ENCODE results near the gene RBMS1.

RBMS1 gene

DNA sequence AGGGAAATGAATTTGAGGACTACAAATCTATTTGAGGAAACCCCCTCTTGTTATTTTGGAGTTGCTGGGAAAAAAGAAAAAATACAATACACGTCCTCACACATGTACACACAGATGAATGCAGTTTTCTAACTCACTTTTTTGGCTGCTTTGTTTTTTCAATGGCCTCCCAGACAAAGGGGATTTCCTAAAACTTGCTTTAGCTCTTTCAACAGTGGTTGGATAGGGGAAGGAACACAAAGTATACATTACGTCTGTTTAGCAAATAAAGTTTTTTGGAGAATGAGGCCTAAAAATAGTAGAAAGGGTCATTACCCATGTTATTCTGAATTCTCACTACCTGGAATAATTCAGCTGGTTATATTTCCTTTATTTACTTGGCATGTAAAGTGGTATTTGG lies 168.2 kb downstream of the RBMS1 start:
- DNase-seq: no peak

DNA sequence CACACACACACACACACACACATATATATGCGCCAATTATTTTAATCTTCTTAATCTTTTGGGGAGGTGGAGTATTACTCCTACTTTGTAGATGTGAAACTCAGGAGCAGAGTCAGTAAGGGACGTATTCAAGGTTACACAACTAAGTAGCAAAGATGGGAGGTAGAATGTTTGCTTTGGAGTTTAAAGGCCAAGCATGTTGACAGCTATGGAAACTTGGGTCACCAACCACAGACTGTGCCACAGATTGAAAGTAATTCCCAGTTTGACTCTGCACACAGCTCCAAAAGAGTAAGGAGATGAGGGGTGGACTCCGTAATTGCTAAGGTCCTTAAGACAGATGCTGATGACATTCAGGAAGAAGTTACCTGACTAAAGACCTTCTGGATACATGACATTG lies 168.7 kb downstream of the RBMS1 start:
- DNase-seq: no peak

DNA sequence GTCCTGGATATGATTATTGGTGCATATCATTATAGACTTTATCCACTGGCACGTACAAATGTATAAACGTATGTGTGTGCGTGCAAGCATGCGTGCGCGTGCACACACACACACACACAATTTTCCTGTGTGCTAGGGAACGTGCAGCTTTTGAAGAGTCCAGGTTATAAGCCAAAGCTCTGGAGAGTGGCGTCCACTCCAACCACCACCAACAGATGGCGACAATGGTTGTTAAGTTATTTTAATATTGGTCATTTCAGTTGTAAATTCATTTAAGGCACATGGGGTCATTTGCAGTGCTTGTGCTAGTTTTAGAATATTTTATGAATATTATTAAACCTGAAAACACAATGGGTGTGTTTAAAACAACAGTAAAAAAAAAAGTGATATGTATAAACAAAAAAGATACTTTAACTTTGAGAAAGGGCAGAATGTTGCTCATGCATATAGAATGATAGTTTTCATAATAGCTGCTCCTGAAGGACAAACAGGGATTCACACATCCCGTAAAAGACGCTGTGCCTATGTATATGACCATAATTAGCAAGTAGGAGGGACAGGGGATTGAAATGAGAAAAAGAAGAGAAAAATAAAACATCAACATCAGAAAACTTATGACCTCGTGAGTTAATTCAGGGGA lies 169.3 kb downstream of the RBMS1 start:
- peak; percentile 41 to 54 for DNase-seq

DNA sequence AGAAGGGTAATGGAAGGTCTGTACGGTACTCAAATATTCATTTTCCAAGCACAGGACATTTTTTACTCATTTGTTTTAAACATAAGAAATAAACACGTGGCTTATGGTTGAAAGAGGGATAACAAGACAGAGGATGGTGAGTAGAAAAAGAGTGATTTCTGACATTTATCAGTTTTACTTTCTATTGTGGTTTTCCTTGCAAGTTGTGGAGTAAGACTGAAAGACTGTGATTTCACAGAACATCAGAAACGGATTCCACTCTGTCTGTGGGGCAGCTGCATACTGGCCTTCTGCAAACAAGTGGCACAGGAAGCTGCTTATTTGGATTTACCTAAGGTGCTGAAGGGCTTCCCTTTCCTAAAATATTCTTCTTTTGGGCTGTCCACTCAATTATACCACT lies 171.3 kb downstream of the RBMS1 start:
- no peak for DNase-seq

DNA sequence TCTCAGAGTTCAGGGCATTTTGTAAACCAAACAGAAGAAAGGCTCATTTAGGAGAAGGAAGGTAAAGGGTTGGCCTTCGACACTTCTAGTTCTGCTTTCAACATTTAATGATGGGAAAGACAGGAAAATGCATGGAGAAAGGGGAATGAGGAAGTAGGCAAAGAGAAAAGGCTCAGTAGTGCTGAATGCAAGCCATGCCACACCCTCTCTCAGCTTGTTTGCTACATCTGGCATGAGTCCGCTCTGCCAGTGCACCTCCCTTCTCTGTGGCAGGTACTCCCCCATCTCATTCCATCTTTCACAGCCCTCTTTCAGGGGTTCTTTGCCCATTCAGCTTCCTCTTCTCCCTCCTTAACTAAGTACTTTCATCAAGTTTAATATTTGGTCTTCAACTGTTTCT lies 172.6 kb downstream of the RBMS1 start:
- no peak for DNase-seq

DNA sequence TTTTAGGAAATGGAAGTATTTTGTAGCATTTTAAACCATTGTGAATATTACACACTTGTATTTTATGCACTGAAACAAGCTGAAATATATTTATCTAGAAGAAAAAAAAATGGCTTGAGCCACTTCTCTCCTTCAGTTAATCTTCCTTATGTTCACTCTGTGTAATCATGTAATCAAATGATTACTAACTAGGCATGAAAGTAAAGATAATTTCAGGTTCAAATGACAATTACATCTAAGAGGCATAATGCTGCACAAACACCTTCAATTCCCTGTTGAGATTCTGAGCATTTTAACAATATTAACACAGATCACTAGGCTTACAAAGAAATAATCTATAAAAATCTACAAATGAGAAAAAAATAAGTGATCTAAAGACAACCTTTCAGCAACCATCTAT lies 173.9 kb downstream of the RBMS1 start:
- DNase-seq: no peak

DNA sequence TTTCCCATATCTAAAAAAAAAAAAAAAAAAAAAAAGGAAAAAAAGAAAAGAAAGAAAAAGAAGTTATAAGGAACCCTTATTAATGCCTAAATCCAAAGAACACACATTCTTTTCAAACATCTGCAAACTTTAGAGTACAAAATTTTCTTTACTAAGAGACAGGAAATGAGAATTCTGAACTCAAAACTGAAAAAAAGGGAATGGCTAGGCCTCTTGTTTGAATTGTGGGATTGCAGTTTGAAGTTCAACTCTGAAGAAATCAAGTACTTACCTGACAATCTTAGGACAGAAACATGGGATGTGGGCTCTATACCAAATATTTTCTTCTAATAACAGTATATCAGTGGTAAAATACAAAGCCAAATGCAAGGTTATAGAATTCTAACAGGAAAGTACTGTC lies 175.4 kb downstream of the RBMS1 start:
- DNase-seq: no peak

DNA sequence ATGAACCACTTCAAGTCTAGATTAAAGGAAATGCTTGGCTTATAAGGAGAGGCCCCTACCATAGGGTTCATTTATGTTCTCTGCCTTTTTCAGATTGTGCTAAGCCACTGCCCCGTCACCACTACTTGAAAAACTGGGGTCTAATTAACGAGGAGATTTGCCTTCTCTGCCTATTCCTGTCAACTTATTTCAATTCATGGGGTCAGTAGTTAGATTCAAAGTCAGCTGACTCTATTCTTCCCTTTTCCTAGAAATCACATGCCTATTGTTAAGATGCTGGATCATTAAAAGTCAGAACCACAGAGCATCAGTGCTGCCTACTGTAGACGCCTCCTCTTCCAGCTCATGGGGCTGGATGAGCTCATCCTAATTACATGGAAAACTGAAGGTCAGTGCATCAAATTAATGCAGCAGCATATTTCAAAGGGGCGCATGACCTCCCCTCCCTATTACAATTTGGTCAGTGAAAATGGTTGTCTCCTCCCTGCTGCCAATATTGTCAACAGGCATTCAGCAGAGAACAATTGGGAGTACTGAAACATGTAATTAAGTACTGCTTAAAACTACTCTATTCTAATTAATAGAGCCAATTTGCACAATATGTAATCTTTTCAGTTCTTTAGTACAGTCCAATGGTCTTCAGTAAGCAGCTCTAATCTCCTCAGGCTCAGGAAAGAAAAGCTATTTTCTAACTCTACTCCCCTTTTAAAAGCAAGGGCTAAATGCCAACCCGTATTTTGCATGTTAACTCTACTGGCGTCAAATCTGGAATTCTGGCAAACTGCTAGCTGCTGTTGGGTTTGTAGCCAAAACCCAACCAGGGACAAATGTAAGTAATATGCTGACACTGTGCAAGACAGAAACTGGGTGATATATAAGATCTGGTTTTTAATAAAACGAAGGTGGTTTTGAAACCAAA lies 176.2 kb downstream of the RBMS1 start:
- no peak for DNase-seq

DNA sequence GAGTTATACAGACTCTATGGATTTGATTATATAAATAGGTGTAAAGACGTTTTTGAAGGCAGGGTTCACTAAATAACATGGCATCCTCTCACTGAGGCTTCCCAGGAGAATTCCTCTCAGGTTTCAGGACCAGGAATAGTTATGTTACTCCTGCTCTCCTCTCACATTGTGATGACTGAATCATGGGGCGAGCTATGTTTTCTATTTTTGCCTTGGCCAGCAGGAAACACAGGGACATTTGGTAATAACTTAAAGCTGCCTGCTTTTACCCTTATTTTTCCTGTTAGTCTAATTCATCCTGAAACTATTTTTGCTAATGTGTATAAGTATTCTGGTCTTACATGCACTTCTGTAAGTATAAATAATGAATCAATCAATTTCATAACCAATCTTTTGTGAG lies 178.3 kb downstream of the RBMS1 start:
- DNase-seq: no peak

DNA sequence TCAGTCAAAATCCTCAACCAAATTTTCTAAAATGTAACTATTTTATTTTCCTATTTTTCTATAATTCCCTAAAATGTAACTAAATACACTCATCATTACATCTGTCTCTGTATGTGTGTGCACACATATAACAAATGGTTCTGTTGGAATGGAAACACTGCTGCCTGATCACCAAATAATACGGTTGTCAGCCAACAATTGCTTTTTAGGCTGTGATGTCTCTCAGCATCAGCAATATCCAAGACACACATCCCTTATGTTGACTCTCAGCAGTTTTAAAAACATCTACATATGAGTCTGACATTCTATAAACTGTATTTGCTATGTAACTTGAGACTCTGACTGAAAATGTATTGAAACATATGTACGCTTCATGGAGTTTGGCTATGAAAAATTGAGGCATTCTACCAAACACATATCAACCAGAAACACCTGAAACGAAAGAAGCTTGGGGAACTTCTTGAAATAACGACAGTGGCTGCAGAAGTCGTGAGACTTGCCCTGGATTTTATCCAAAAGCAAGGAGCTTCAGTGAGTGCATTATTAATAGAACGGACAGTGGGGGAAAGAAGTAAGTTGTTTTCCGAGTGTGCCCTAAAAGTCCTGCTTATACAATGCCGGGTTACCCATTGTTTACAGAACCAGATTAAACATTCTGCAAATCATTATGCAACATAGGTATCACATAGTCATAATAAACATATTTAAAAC lies 183.3 kb downstream of the RBMS1 start:
- DNase-seq: no peak

DNA sequence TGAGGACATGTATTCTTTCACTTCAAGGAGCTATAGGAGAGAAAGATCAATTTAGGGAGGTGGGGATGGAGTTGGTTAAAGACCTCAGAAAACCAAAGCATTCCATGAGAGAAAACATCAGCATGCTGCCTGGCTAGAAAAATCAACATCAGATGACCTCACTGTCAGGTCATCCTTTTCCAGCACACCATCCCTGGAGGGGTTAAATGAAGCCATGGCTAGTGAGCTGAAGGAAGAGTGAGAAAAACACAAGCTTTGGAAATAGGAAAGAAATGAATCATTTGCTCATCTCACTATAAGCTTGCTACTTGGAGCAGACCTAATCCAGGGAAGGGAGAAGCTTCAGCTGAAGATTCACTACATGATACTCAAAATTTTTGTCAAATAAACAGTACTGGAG lies 184.0 kb downstream of the RBMS1 start:
- no peak for DNase-seq

DNA sequence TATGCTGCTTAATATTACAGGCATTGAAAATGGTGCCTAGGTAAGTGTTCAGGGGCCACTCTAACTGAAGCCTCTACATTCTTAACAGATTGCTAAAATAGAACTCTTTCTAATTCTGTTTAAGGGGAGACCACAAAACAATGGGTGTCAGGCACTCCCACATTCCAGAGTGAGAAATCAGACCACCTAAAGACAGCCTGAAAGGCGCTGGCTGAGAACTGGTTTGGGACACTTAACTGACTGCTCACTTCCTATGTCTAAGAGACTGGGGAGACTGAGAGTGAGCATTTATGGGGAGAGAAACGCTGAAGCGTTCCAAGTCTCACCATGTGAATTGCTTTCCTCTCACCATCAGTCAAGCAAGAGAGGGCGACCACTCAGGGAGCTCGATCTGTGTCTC lies 184.7 kb downstream of the RBMS1 start:
- DNase-seq: no peak

DNA sequence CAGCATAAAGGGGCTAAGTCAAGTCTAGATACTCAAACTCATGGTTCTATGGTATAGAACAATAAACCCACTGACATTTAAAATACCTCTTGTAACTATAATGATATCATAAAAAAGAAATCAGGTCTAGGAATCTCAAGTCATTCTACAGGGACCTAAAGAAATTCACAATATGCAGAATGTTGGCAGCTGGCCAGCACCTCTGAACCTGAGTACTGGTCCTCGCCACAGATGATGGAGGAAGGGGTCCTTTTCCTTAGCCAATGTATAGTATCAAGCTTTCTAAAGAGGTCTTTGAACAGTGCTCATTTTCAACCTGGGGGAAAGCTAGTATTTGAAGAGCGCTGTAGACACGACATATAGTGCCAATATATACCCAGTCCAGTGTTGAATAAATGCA lies 185.1 kb downstream of the RBMS1 start:
- no peak for DNase-seq

DNA sequence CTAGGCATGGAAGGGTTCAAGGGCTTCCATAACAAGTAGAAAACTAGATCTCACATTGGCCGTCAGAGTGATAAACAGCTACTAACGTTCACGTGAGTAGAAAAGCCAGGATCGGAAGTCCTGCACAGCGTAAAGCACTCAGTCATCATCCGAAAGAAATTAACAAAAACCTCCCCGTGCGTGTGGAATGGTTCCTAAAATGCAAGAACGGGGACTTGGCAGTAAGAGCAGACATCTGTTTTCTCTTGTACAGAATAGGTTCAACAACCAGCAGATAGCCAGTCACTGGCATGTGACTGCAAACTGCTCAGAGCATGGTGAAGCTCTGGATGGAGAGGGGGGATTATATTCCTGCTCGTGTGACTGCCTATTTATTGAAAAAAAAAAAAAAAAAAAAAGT lies 186.6 kb downstream of the RBMS1 start:
- no peak for DNase-seq

DNA sequence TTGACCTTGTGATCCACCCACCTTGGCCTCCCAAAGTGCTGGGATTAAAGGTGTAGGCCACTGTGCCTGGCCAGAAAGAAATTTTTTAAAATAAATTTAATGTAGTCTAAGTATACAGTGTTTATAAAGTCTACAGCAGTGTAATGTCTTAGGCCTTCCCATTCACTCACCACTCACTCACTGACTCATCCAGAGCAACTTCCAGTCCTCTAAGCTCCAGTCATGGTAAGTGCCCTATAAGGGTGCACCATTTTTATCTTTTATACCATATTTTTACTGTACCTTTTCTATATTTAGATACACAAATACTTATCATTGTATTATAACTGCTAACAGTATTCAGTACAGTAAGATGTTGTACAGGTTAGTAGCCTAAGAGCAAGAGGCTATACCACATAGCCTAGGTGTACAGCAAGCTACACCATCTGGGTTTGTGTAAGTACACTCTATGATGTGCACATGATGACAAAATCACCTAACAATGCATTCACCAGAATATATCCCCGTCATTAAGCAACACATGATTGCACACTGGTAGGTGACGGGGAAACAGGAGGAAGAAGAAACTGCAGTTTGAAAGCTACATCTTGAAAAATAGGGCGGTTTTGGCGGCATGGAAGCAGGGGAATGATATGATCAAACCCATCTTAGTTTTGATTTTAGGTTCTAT lies 188.4 kb downstream of the RBMS1 start:
- no peak for DNase-seq

DNA sequence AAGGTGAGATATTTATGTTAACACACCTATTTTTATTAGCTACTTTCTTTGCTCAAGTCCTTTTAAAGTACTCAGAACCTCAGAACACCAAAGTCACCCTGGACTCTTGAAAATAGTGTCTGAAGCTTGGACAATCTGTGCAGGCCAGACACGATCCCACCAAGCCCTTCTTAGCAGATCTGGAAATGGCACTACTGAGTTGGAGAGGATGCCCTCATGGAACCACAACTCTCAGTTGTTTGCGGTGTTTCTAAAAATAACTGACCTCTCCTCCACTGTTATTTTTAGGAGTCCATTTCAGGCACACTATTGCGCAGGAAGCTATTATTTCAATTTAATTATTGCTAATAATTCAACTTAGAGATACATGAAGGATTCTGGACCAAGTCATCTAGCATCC lies 190.1 kb downstream of the RBMS1 start:
- DNase-seq: no peak

DNA sequence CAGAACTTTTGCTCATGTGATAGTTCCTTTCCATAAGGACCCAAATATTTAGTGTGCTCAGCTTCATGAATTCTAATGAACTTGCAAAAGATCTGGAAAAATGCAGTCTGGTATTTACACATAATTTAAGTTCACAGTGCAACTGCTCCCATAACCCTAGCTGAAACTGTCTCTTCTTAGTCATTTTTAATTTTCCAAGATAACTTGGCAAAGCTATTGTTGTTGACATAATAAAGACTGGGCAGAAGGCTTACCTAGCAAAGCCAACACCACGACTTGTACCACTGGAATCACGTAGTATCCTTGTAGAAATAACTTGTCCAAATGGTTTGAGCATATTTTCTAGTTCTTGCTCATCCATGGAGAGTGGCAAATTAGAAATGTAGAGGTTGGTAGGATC lies 190.5 kb downstream of the RBMS1 start:
- DNase-seq: no peak

DNA sequence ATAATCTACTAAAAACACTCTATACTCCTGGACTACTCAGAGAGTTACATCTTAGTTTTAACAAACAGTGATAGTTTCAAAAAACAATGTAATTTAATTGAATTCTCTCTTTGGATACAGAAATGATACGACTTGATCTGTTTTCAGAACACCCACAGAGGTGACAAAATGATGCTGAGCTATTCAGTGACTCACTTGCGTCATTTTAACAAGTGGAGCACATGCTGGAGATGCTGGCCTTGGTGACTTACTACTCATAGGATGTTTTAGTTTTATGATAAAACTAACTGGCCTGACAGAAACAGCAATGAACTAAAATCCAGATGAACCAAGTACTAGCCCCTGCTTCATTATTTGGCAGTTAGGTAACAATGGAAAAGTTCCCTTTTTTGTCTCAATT lies 192.2 kb downstream of the RBMS1 start:
- DNase-seq: no peak

DNA sequence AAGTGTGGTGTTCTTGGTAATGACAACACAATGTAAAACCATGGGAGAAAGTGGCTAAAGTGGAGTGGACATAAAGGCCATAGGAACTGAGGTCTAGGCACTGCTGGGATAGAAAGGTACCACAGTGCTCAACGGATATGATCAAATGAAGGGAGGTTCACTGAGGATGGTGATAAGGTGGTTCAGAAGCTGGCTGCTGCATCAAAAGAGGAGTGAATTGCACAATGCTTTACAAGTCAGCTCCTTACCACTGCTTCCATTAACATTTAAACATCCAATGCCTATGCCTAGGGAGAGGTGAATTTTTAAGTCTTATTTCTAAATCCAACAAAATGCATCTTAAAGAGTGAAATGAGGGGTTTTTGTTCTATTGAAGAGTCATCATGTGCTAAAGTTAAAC lies 193.4 kb downstream of the RBMS1 start:
- DNase-seq: no peak

DNA sequence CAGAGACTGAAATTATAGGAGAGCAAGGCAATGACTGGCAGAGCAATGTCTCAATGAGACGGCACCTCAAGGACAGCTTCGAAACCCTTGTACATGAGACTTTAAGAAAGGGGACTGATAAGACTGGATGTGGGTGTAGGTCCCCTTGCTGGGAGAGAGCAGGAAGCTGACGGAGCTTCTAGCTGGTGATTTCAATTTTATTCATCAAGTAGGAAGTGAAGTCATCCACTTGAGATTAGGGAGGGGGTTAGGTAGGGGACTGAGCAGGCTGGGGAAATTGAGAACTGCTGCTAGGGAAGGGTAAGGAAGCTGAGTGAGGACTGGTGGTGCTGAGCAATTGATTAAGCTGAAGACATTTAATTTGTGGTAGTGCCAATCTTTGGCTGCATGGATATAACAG lies 194.1 kb downstream of the RBMS1 start:
- DNase-seq: no peak

DNA sequence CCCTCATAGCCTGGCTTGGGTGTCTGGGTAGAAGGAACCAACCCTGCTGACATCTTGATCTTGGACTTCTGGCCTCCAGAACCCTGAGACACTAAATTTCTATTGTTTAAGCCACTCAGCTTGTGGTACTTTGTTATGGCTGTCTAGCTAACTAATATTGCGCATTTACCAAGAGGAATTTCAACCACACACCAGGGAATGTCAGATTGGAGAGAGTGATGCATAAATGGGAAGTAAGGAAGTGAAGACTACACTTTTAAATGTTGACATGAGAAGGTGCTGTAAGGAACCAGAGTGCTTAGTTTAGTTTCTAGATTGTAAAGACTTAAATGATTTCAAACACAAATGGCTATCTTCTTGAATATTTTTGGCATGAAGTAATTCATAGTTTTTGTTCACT lies 194.6 kb downstream of the RBMS1 start:
- DNase-seq: no peak

DNA sequence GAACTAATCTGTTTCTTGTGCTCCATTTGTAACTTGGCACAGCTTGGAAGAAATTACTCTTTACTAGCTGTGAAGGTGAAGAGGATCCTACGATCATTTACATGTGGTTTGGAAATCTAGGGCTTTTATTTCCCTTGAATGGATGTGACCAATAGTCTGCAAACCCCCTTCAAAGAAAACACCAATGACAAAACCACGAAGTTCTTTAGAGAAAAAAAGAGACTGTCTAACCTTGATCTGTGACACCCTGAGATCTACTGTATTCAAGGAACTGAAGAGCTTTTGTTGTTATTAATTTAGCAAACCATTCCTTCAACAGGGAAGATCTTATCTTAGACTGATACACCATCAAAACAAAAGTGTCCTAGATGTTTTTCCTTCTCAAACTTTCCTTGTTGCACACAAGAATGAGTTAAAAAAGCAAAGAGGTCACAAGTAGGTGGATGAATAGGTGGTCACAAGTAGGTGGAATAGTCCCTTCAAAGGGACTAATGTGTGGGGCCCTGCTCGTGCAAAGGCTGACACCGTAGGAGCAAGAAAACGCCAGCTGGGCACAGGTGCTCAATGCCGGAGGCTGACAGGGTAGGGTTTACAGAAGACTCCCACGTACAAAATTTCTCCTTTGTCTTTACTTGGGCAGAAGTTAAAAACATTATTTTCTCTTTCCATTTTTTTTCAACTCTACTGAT lies 197.9 kb downstream of the RBMS1 start:
- DNase-seq: no peak

DNA sequence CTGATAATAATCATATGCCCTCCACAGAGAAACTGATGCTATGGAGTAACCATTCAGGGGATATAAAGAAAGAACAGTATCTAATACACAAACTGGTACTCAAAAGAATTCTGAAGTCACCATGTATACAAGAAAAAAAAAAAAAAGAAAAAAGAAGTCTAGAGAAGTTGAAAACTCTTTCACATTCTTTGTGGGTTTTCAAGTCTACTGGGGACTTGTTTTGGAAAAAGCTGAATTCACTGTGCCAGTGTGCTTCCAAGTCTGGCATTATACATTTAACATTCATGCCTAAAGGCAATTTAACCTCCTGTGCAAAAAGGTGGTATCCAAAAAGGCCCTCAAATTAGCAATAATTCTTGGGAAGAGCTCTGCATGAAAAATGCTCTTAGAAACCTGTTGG lies 198.7 kb downstream of the RBMS1 start:
- no peak for DNase-seq
